HUES6 (cell line): ENCODE data around the gene BATF.

Experiments used
- H3K27ac ChIP-seq: 2 replicates; pipeline ENCODE4 v1.7.0; 2013; ENCODE audit warnings: low read depth, mild to moderate bottlenecking, low read length, inconsistent platforms
- H3K27me3 ChIP-seq: 2 replicates; pipeline ENCODE4 v1.6.1; 2013; ENCODE audit warnings: low read length; ENCODE audit not compliant: control insufficient read depth, insufficient read depth
- H3K36me3 ChIP-seq: 2 replicates; pipeline ENCODE4 v1.6.1; 2013; ENCODE audit warnings: low read length; ENCODE audit not compliant: control insufficient read depth, insufficient read depth
- H3K4me1 ChIP-seq: 2 replicates; pipeline ENCODE4 v1.6.1; 2013; ENCODE audit warnings: low read length; ENCODE audit not compliant: control insufficient read depth, insufficient read depth
- H3K4me3 ChIP-seq: 2 replicates; pipeline ENCODE4 v1.5.1; 2013; ENCODE audit warnings: low read depth, low read length
- H3K9ac ChIP-seq: one replicate; pipeline ENCODE4 v1.6.1; 2013; ENCODE audit warnings: mild to moderate bottlenecking, low read length
- H3K9me3 ChIP-seq: 2 replicates; pipeline ENCODE4 v1.6.1; 2013; ENCODE audit warnings: low read depth, low read length; ENCODE audit not compliant: control insufficient read depth, insufficient read depth

Gene BATF

GRCh38 chr14:75537071-75537470 lies 14.8 kb downstream of the BATF start:
- peaks cover 7% of the 10 kb centered on the region; the same call in 1 of the 2 replicates for H3K4me1 ChIP-seq
- H3K27ac ChIP-seq = no peak overlapping the region
- no peaks in the 10 kb centered on the region for H3K36me3 ChIP-seq
- no peaks in the 10 kb centered on the region; the same call in 1 of the 2 replicates for H3K27me3 ChIP-seq
- H3K4me3 ChIP-seq = no peak overlapping the region
- H3K9ac ChIP-seq = no peak overlapping the region
- H3K9me3 ChIP-seq = no peaks in the 10 kb centered on the region

- H3K27me3 ChIP-seq = no peaks in the 10 kb centered on the region; the same call in 1 of the 2 replicates
- no peak overlapping the region for H3K4me3 ChIP-seq
- H3K4me1 ChIP-seq = peaks cover 15% of the 10 kb centered on the region
- no peak overlapping the region for H3K27ac ChIP-seq
- H3K9me3 ChIP-seq = no peaks in the 10 kb centered on the region
- H3K9ac ChIP-seq = no peak overlapping the region
- H3K36me3 ChIP-seq = no peaks in the 10 kb centered on the region
Measured at GRCh38 chr14:75539162-75539560, 16.9 kb downstream of the BATF start.

- H3K9ac ChIP-seq = no peak overlapping the region
- H3K4me1 ChIP-seq = peaks cover 15% of the 10 kb centered on the region
- no peak overlapping the region for H3K27ac ChIP-seq
- H3K27me3 ChIP-seq = no peaks in the 10 kb centered on the region; the same call in 1 of the 2 replicates
- H3K4me3 ChIP-seq = no peak overlapping the region
- no peaks in the 10 kb centered on the region for H3K36me3 ChIP-seq
- no peaks in the 10 kb centered on the region for H3K9me3 ChIP-seq
Measured at GRCh38 chr14:75539561-75540478, 17.6 kb downstream of the BATF start.

- H3K27ac ChIP-seq = no peak overlapping the region
- H3K9me3 ChIP-seq = no peaks in the 10 kb centered on the region
- H3K4me3 ChIP-seq = no peak overlapping the region
- H3K9ac ChIP-seq = no peak overlapping the region
- no peaks in the 10 kb centered on the region for H3K36me3 ChIP-seq
- H3K4me1 ChIP-seq = peaks cover 15% of the 10 kb centered on the region
- H3K27me3 ChIP-seq = no peaks in the 10 kb centered on the region; the same call in 1 of the 2 replicates
Measured at GRCh38 chr14:75540479-75540851, 18.2 kb downstream of the BATF start.

GRCh38 chr14:75542588-75543091 lies 20.4 kb downstream of the BATF start:
- no peak overlapping the region for H3K4me3 ChIP-seq
- H3K27ac ChIP-seq = no peak overlapping the region
- H3K36me3 ChIP-seq = no peaks in the 10 kb centered on the region
- no peaks in the 10 kb centered on the region for H3K9me3 ChIP-seq
- H3K4me1 ChIP-seq = peaks cover 15% of the 10 kb centered on the region
- H3K27me3 ChIP-seq = no peaks in the 10 kb centered on the region; the same call in 1 of the 2 replicates
- no peak overlapping the region for H3K9ac ChIP-seq

- Histone ChIP-seq H3K4me3 (no peak overlapping the region), H3K27me3 (no peaks in the 10 kb centered on the region; the same call in 1 of the 2 replicates), H3K9me3 (no peaks in the 10 kb centered on the region), H3K4me1 (peaks cover 15% of the 10 kb centered on the region), H3K27ac (no peak overlapping the region), H3K9ac (no peak overlapping the region), H3K36me3 (no peaks in the 10 kb centered on the region)
Measured at GRCh38 chr14:75543253-75543652, 21.0 kb downstream of the BATF start.

- H3K27ac ChIP-seq = no peak overlapping the region
- no peaks in the 10 kb centered on the region for H3K36me3 ChIP-seq
- H3K4me3 ChIP-seq = no peak overlapping the region
Measured at GRCh38 chr14:75543786-75544185, 21.5 kb downstream of the BATF start.

GRCh38 chr14:75545907-75546306 lies 23.6 kb downstream of the BATF start:
- Histone ChIP-seq H3K4me1 (peaks cover 8% of the 10 kb centered on the region), H3K27ac (no peak overlapping the region), H3K36me3 (no peaks in the 10 kb centered on the region)

More at GRCh38 chr14:75543786-75544185, 21.5 kb downstream of the BATF start:
- H3K4me1 ChIP-seq = peaks cover 15% of the 10 kb centered on the region
- H3K27me3 ChIP-seq = no peaks in the 10 kb centered on the region; the same call in 1 of the 2 replicates
- no peaks in the 10 kb centered on the region for H3K9me3 ChIP-seq
- H3K9ac ChIP-seq = no peak overlapping the region

GRCh38 chr14:75547552-75548250 lies 25.4 kb downstream of the BATF start:
- Histone ChIP-seq H3K9ac (no peak overlapping the region), H3K9me3 (no peaks in the 10 kb centered on the region), H3K27ac (no peak overlapping the region), H3K36me3 (no peaks in the 10 kb centered on the region), H3K27me3 (no peaks in the 10 kb centered on the region), H3K4me1 (peaks cover 7% of the 10 kb centered on the region), H3K4me3 (no peak overlapping the region)

More at GRCh38 chr14:75545907-75546306, 23.6 kb downstream of the BATF start:
- no peaks in the 10 kb centered on the region; the same call in 1 of the 2 replicates for H3K27me3 ChIP-seq
- H3K9ac ChIP-seq = no peak overlapping the region
- no peaks in the 10 kb centered on the region for H3K9me3 ChIP-seq
- H3K4me3 ChIP-seq = no peak overlapping the region

GRCh38 chr14:75548544-75548943 lies 26.3 kb downstream of the BATF start:
- Histone ChIP-seq H3K36me3 (no peaks in the 10 kb centered on the region), H3K4me1 (0 out of 2 replicates have a peak, but pooled peaks cover 3% of the 10 kb centered on the region), H3K9ac (no peak overlapping the region), H3K4me3 (no peak overlapping the region), H3K27ac (no peak overlapping the region), H3K27me3 (no peaks in the 10 kb centered on the region), H3K9me3 (no peaks in the 10 kb centered on the region)

- Histone ChIP-seq H3K4me1 (peaks cover 5% of the 10 kb centered on the region; the same call in 1 of the 2 replicates), H3K36me3 (no peaks in the 10 kb centered on the region), H3K9me3 (no peaks in the 10 kb centered on the region), H3K9ac (no peak overlapping the region), H3K27ac (no peak overlapping the region), H3K27me3 (no peaks in the 10 kb centered on the region), H3K4me3 (no peak overlapping the region)
Measured at GRCh38 chr14:75549169-75549568, 26.9 kb downstream of the BATF start.
